ENCODE measurements around the gene PAM. TPM values are rescaled to one million over a fixed set of nuclear protein-coding genes. Genes with fewer than 3 reads are reported as not detected.

PAM gene
- total and polyA plus RNA-seq, 2 donors (not counting 3 experiments of a cell fraction or from before 2014, with no cell fraction given), result 118 to 176 TPM

DNA sequence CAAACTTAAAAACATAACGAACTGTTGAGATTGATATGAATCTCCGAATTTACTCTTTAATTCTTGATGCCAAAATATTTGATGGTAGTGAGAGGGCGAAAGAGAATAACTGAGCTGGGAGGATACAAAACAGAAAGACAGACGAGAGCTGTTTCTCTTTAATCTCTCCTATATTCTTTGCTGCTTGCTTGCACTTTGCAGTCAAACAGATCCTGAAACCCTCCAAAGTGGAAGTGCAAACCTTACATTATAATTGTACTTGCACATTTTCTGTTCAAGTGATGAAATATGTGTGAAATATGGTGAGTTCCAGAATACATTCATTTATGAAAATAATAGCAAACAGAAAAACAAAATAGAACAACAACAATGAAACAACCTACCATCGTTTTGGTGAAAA is 63.8 kb downstream of the PAM start:
- no peak overlapping the region for H3K27ac ChIP-seq (ENCODE audit: insufficient read depth, low read depth, low read length)
- no peak for TF ChIP-seq JUN (IDR thresholded peaks at IDR 0.05; ENCODE audit: borderline replicate concordance, insufficient read depth, insufficient read length, low read depth)
- no peak for TF ChIP-seq FOS (IDR thresholded peaks at IDR 0.05; ENCODE audit: borderline replicate concordance, insufficient read depth, low read length)
- no peak for TF ChIP-seq POLR2AphosphoS5 (IDR thresholded peaks at IDR 0.05; ENCODE audit: insufficient read depth, low read depth, low read length)
- TF ChIP-seq GATA2 (IDR thresholded peaks at IDR 0.05; ENCODE audit: insufficient read depth, insufficient read length, low read depth, low read length), result no peak
- TF ChIP-seq EZH2 (IDR thresholded peaks at IDR 0.05; ENCODE audit: borderline replicate concordance, low read depth, low read length, severe bottlenecking), result no peak
- TF ChIP-seq CTCF (IDR thresholded peaks at IDR 0.05; ENCODE audit: extremely low read depth in 1 of 2, insufficient read depth in 1 of 2, low read depth in 1 of 2, low read length in 2 of 2), result no peak
- TF ChIP-seq MAX (IDR thresholded peaks at IDR 0.05; ENCODE audit: insufficient read depth, insufficient read length), result no peak
- TF ChIP-seq MYC (IDR thresholded peaks at IDR 0.05; ENCODE audit: low read depth, low read length), result no peak
- TF ChIP-seq POLR2A (IDR thresholded peaks at IDR 0.05; ENCODE audit: low read depth, low read length), result no peak
- peaks cover 13% of the 10 kb centered on the region for H3K4me1 ChIP-seq (ENCODE audit: control insufficient read depth, extremely low read depth, insufficient read depth, low read length)
- H2AFZ ChIP-seq (ENCODE audit: low read depth, low read length), result no peak overlapping the region
- H3K79me2 ChIP-seq (ENCODE audit: control insufficient read depth, insufficient read depth, low read length), result no peaks in the 10 kb centered on the region
- H3K9me3 ChIP-seq (replicated peaks; ENCODE audit: control insufficient read depth, insufficient read depth, low read length), result no peaks in the 10 kb centered on the region
- H3K36me3 ChIP-seq (ENCODE audit: control insufficient read depth in 2 of 2, extremely low read depth in 1 of 2, insufficient read depth in 2 of 2, low read length in 2 of 2), result no peaks in the 10 kb centered on the region
- no peak for FAIRE-seq
- no peak overlapping the region for H3K4me3 ChIP-seq (replicated peaks in 1 of 3; ENCODE audit: insufficient read depth in 1 of 3, low read depth in 1 of 3, low read length in 3 of 3)
- no TSS peak for BruUV-seq (replicated peaks)
- ChIA-PET POLR2A (no interaction called here), CTCF (interaction anchor here (0.9 kb wide), 1 partner anchor 138 kb away, joined by 3 read pairs; no protein-coding TSS in a partner anchor)
- DNase-seq (ENCODE audit: low read depth, low spot score), result no peak
- intact Hi-C loops (cut with micrococcal nuclease) (no loop called here), dilution Hi-C loops (cut with MboI; ENCODE audit: extremely low pct_ligation_motif_present, low sequenced_read_pairs) (no loop called here)
- H4K20me1 ChIP-seq (replicated peaks; ENCODE audit: control insufficient read depth, extremely low read depth, insufficient read depth, low read length), result no peaks in the 10 kb centered on the region
- no peak overlapping the region for H3K4me2 ChIP-seq (ENCODE audit: insufficient read depth, low read length)
- no peaks in the 10 kb centered on the region for H3K27me3 ChIP-seq (ENCODE audit: control insufficient read depth in 2 of 2, insufficient read depth in 2 of 2, low read length in 2 of 2)
- no peaks in the 10 kb centered on the region for H3K9me1 ChIP-seq (replicated peaks; ENCODE audit: control insufficient read depth, extremely low read depth, insufficient read depth, low read length)
- H3K9ac ChIP-seq (replicated peaks; ENCODE audit: extremely low read depth, insufficient read depth, low read length), result no peak overlapping the region
